IPS-18c (cell line): Measurements from ENCODE around the gene SPOCD1.

Experiments used
- H3K4me3 ChIP-seq: 2 replicates; pipeline ENCODE4 v1.7.0; 2013; ENCODE audit warnings: low read depth, mild to moderate bottlenecking, low read length, moderate library complexity; ENCODE audit not compliant: insufficient read depth
- H3K9me3 ChIP-seq: one replicate; pipeline ENCODE4 v1.6.1; 2013; ENCODE audit warnings: mild to moderate bottlenecking, low read length, moderate library complexity; ENCODE audit not compliant: control insufficient read depth, insufficient read depth

Gene SPOCD1

DNA sequence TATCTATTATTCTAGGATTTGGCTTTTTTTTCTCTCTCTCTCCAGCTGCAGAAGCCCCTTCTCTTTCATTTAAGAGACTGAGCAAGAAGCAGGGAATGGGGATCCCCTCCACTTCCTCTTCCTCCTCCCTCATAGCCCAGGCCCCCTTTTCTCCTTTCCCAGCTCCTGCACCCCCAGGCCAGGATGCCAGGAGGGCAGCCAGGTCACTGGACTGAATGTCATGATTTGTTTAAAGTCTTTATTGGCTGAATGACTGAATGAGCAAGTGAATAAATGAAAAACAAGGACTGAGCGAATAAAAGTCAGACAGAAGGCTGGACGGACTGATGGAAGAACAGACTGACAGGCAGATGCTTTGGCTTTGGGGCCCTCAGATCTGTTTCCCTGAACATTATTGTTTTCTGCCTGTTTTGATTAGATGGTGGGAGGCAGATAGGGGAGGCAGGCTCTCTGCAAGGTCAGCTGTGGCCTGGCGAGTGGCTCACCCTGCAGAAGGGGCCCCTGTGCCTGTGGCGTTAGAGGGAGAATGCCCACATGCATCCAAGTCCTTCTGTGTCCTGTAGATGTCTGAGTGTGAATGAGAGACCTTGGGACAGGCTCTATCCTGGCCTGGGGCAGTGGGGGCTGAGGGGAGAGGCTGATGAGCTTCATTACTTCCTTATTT lies 31.3 kb downstream of the SPOCD1 start:
- H3K9me3 ChIP-seq = no peaks in the 10 kb centered on the region

DNA sequence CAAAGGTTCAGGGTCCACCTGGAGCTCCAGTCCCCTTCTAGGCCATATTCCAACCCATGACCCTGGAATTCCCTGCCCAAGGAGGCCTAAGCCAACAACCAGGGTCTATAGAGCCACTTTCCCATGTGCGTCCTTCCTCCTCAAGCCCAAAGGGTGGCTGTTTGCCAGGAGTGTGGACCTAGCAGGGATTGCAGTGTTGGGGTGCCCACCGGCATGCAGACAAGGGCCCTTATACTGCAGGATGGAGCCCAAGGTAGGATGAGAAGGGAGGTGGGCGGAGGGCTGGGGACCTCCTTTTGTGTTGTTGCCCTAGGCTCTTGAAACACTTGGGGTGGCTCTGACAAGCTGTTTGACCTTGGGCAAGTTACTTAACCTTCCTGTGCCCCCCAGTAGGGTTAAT lies 32.0 kb downstream of the SPOCD1 start:
- no peak overlapping the region for H3K4me3 ChIP-seq
- no peaks in the 10 kb centered on the region for H3K9me3 ChIP-seq

More for the DNA sequence above, 31.3 kb downstream of the SPOCD1 start:
- H3K4me3 ChIP-seq = no peak overlapping the region

DNA sequence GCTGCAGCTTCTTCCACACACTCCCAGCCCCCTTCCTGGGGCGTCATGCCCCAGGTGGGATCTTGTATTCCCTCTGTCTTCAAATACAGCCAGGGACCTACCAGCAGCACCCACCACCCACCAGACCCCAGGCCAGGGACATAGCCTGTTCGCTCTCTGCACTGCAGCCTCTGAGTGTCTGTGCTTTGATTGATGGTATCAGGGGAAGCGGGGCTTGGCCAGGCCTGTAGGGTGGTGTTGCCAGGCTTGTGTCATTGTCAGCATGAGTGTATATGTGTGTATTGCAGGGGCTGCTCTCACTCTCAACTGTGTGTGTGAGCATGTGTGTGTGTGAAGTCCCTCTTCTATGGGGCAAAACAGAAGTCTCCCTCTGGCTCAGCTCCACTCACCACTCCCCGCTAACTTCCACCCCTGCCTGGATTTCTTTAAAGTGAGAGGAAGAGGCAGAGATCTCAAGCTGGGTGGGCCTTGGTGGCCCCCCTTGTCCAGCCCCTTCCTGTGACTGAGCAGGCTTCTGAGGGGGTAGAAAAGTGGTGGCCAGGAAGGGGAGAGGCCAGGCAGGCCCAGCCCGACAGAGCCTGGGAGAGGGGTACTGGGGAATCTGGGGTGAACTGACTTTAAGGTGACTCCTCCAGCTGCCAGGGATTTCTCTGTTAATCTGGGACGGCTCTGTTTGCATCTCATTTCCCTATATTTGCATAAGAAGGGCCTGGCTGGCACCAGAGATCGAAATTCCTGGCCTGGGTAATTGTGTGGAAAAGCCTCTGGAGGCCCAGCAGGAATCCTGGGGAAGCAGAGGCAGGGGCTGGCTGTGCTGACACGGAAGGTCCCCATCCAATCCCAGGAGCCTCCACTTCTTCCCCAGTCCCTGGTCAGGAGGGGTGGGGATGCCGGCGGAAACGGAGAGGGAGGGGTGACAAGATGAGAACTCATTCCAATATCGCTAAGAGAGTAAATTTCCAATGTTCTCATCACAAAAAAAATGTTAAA lies 33.1 kb downstream of the SPOCD1 start:
- Histone ChIP-seq H3K9me3 (no peaks in the 10 kb centered on the region), H3K4me3 (no peak overlapping the region; the same call in 1 of the 2 replicates)

DNA sequence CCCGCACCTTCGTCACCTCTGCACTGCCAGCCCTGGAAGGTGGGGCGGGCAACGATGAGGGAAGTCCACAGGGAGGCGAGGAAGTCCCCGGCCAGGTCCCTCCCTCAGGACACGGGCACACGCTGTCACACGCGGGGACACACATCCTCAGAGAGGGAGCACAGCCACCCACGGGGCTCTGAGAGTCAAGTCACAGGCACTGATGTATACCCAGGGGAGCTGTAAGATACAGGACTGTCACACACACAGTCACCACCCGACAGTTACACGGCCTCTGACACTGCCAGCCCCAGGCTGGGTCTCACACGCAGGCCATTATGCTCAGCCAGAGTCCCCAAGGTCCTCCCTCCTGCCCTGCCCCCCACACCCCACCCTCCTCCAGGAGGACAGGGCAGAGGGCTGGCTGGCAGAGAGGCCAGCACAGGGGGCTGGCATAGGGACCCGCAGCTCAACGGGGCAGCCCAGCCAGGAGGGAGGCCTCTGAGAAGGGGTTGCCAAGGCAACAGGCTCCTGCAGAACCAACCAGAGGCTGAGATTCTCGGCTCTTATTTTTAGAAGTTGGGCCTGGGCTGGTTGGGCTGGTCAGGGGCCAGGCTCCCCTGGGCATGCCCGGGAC lies 34.0 kb downstream of the SPOCD1 start:
- Histone ChIP-seq H3K9me3 (no peaks in the 10 kb centered on the region), H3K4me3 (no peak overlapping the region; the same call in 1 of the 2 replicates)

DNA sequence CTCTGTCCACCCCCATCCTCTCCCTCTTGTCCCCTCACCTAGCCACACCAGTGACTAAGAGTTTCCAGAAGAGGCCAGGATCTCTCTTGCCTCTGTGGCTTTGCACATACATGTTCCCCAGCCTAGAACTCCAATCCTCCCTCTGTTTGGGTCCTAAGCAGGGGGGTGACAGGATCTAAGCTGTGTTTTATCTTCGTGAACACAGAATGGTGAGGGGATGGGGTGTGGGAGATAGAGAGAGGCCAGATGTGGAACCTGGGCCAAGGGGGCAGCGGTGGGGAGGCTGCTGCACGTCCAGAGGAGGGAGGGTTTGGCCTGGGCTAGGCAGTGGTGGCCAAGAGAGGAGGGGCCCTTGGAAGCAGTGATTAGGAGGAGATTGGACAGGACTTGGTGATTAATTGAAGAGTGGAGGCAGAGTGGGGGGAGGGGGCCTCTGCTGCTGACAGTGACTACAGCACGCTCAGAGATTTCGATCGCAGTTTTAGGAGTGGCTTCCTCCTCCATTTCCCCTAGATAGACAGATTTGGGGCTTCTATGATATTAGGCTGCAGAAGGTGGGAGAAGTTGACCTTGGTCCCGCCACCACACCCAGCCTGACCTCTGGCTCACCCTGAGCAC lies 34.6 kb downstream of the SPOCD1 start:
- no peaks in the 10 kb centered on the region for H3K9me3 ChIP-seq
- no peak overlapping the region for H3K4me3 ChIP-seq

DNA sequence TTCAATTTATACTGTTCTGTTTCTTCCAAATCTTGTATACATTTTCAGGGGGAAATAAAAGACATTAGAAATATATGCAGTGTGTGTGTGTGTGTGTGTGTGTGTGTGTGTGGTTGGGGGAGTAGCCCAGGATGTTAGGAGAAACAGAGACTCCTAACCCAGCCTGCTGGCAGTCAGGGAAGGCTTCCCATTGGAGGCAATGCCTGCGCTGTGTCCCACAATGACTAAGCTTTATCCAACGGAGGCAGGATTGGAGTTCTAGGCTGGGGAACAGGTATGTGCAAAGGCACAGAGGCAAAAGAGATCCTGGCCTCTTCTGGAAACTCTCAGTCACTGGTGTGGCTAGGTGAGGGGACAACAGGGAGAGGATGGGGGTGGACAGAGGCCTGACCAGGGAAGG lies 35.2 kb downstream of the SPOCD1 start:
- Histone ChIP-seq H3K9me3 (no peaks in the 10 kb centered on the region), H3K4me3 (no peak overlapping the region)

DNA sequence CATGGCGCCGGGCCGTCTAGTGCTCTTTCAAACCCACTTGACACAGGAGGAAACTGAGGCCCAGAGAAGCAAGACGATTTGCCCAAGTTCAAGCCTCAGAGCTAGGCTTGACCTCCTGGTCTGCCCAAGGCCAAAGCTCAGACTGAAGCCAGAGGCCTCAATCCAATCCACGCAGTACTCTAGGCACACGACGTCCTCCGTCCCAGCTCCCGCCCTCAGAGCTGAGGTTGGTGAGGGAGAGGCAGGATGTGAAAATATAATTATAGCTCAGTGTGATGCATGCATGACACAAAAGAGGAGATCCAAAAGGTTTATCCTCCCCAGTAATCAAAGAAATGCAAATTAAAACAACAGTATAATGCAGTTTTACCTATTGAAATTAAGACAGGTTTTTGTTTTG lies 36.1 kb downstream of the SPOCD1 start:
- Histone ChIP-seq H3K4me3 (no peak overlapping the region), H3K9me3 (no peaks in the 10 kb centered on the region)

DNA sequence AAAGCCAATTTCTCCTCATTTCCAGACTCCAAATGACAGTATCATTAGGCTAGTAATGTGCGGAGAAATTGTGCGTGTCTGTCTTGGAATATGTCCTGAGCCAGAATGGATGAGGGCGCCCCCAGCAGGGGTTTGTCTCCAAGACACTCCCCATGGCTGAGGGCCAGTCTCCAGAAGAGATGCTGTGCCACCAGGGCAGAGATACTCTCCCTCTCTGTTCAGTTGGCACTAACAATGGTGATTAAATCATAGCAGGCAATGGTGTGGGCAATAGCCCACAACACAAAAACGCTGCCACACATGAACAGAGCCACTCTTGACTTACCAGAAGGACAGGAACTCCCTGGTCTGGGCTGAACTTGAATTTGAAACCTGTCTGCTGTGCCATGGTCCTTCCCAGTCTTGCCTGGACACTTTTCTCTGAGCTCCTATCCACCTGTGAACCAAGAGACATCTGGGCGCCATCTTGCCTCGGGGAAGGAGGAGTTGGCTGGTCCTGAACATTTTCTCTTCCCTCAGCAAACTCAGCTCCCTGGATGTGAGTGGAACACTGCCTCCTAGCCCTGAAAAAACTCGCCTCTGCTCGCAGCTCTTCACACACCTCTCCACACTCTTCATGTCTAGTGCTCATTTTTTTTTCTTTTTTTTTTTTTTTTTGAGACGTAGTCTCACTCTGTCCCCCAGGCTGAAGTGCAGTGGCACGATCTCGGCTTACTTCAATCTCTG lies 36.9 kb downstream of the SPOCD1 start:
- Histone ChIP-seq H3K4me3 (no peak overlapping the region), H3K9me3 (no peaks in the 10 kb centered on the region)

DNA sequence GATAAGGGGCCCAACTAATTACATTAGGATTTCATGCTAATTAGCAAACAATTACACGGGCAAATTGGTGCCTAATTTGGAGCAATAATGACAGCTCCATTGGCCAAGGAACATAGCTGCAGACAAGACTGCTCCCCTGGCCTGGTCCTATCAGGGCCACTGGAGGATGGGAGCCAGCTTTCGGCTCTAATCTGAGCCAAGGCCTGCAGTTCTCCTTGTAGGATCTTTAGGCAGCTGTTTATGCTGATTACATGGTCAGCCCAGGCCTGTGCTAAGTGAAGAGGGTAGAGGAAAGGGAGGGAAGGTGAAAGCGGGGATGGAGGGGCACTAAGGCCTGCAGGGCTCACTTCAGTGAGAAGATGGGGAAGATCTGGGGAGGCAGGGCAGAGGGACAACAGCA lies 39.3 kb downstream of the SPOCD1 start:
- no peak overlapping the region for H3K4me3 ChIP-seq
- peaks cover 2% of the 10 kb centered on the region for H3K9me3 ChIP-seq

DNA sequence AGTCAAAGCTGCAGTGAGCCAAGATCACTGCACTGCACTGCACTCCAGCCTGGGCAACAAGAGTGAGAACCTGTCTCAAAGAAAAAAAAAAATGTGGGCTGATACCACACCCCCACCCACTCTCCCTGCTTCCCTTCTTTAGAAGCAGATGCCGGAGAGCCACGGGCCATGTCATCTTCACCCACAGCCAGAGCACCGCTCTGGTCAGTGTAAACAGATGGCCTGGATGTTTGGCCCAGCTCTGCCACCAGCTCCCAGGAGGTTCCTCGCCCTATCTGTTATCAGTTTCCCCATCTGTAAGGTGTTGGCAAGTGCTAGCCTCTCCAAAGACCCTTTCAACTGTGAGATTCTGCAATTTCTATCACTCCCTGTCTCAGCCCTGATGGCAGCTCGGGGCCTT lies 39.8 kb downstream of the SPOCD1 start:
- no peak overlapping the region for H3K4me3 ChIP-seq
- H3K9me3 ChIP-seq = peaks cover 2% of the 10 kb centered on the region

DNA sequence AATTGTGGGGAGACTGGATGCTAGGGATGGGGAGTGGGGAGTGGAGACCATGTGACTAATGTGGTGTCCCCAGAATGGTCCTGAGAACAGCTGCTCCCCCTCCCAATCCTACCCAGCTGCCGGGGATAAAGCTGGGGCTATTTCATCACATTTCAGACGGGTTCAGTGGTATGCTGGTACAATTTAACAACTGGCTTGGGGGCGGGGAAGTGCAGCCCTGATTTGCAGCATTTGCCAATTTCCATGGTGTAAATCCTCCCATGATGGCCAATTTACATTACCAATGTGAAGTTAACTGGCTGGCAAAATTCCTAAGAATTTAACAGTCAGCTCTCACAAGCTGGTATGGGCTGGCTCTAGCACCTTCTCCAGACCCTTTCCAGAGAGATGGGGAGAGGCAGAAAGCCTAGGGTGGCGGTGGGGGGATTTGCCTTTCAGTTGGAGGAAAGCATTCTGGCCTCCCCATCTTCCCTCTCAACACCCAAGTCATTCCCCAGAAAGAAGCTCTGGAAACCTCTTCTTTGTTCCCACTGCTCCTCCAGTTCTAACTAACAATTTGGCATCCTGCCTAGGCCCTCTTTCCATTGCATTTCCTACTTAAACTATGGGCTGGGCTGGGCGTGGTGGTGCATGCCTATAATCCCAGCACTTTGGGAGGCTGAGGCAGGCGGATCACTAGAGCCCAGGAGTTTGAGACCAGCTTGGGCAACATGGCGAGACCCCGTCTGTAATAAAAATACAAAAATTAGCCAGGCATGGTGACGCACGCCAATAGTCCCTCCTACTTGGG lies 40.4 kb downstream of the SPOCD1 start:
- H3K9me3 ChIP-seq = peaks cover 2% of the 10 kb centered on the region
- H3K4me3 ChIP-seq = no peak overlapping the region

DNA sequence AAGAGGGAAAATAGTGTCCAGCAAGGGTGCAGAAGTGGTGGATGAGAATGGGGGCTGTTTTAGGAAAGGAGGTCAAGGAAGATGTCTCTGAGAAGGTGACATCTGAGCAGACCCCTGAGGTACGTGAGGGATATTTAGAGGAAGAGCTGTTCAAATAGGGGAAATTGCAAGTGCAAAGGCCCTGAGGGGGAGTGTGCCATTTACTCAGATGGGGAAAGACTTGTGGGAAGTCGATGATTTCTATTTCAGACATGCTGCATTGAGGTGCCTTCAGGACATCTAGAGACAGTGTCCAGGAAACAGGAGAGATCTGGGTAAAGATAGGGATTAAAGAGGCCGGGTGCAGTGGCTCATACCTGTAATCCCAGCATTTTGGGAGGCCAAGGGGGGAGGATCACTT lies 41.3 kb downstream of the SPOCD1 start:
- H3K9me3 ChIP-seq = peaks cover 2% of the 10 kb centered on the region

DNA sequence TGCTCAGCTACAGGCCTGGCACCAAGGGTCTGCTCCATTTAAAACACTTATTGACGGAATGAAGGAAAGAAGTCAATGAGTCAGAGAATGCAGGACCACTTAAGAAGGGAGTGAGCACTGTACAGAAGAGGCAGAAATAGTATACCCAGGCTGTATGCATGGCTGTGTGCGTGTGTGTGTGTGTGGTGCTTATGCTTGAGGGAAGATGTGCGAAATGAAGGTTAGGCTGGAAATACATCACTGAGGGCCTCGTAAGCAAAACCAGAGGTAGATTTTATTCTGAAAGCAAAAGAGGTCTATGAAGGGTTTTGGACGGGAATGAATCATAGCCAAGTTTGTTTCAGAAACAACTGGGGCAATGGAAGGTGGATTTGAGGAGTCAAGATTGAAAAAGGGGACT lies 42.0 kb downstream of the SPOCD1 start:
- H3K4me3 ChIP-seq = no peak overlapping the region
- peaks cover 2% of the 10 kb centered on the region for H3K9me3 ChIP-seq

More for the DNA sequence above, 41.3 kb downstream of the SPOCD1 start:
- no peak overlapping the region for H3K4me3 ChIP-seq

DNA sequence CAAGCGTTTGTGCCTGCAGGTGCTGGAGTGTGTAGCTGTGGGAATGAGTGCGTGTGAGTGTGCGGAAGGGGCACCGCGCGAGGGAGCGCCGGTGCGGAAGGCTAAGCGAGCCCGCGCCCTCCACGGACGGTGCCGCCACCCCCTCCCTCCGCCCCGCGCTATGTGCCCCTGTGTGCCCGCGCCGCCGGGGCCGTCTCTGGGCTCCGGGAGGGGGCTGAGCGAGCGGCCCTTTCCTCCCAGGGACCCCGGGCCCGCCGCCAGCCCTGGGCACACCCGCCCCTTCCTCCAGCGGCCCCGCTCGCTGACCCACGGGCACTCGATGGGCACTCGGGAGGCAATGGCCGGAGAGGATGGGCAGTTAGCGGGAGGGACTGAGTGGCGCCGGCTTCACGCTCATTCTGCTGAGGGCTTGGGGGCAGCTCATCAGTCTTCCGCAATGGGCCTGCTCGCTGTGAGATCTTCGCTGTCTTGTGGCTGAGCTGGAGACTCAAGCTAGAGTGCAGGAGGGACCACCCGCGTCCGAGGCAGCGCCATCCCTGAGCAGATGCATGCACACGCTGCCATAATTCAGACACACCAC lies 43.1 kb downstream of the SPOCD1 start:
- Histone ChIP-seq H3K4me3 (peak overlapping the region; percentile 56; the same call in 1 of the 2 replicates), H3K9me3 (peaks cover 2% of the 10 kb centered on the region)

DNA sequence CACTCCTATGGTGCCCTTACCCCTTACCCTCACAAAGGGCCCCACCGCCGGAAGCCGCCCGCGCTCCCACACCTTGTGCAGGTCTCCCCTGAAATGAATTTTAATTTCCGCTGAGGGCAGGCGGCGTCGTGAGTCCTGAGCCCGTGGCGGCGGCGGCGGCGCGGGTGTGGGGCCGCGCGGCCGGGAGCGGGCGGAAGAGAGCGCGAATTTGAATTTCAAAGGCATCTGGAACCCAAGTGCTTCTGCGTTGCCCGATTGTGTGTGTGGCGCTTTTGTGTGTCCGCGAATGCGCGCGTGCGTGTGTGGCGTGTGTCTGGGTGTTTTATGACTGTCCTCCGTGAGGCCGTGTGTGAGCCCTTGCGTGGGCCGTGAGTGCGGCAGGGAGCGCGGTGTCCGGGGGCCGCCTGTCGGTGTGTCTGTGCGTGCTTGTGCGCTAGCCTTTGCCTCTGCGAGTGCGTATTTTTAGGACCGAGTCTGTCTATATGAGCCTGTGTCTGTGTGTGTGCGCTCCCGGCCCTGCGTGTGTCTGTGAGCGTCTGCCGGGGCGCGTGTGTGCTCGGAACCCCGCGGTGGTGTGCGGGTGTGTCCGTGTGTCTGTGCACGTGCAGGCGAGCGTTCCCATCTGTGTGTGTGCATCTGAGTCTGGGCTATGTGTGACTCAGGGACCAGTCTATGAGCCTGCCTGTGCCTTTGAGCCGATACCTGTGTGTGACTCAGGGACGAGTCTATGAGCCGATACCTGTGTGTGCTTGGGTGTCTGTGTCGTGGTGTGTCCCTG lies 43.7 kb downstream of the SPOCD1 start:
- Histone ChIP-seq H3K9me3 (peaks cover 2% of the 10 kb centered on the region), H3K4me3 (peak overlapping the region; percentile 56)
